Right lung (tissue), 5 donors: ENCODE data around the gene ADNP. TPM values are rescaled to one million over a fixed set of nuclear protein-coding genes. Genes with fewer than 3 reads are reported as not detected.

Source experiments
- DNase-seq, 2 donors: peaks; one replicate each; pipeline ENCODE4 v3.0.0-alpha.2; 2013
- polyA plus RNA-seq, 5 donors: library from polyadenylated mRNA; unstranded; fragments of 120-200 nt; gene quantifications; one replicate each; pipeline versions ENCODE4 v1.2.1 to v1.2.3, GENCODE V29; 2013; ENCODE audit warnings: inconsistent platforms in 1 of 5, low replicate concordance in 1 of 5; ENCODE audit not compliant: insufficient read length in 5 of 5, insufficient read depth in 1 of 5

Gene ADNP
- polyA plus RNA-seq, 5 donors, result 91.9 to 116 (median 107) TPM

GRCh38 chr20:50850721-50851286 is 80.4 kb downstream of the ADNP start:
- DNase-seq, result no peak

- DNase-seq, result no peak
These were observed 82.2 kb downstream of the ADNP start for GRCh38 chr20:50848846-50849673.

GRCh38 chr20:50848341-50848808 is 82.9 kb downstream of the ADNP start:
- peak; percentile 42 to 47 for DNase-seq

- no peak for DNase-seq
These were observed 85.5 kb downstream of the ADNP start for GRCh38 chr20:50845566-50846215.

- no peak for DNase-seq
These were observed 86.7 kb downstream of the ADNP start for GRCh38 chr20:50844430-50845100.

- no peak for DNase-seq
These were observed 87.6 kb downstream of the ADNP start for GRCh38 chr20:50843331-50844276.

- no peak for DNase-seq
These were observed 88.4 kb downstream of the ADNP start for GRCh38 chr20:50842821-50843220.

Other genes starting within 250 kb of the ADNP start
- 1 to 10 TPM; 2.2 to 4.1 (median 3.0) TPM for gene RIPOR3, start 239.9 kb downstream of the ADNP start, polyA plus RNA-seq
- 1 to 10 TPM; 5.2 to 8.3 (median 6.6) TPM for gene PARD6B, start 199.9 kb downstream of the ADNP start, polyA plus RNA-seq
- gene BCAS4, start 136.4 kb downstream of the ADNP start, polyA plus RNA-seq, result 1 to 10 TPM; 7.0 to 8.5 (median 8.0) TPM
- 10 to 100 TPM; 56.1 to 72.1 (median 62.8) TPM for gene DPM1, start 27.1 kb upstream of the ADNP start, polyA plus RNA-seq
- gene MOCS3, start 27.4 kb upstream of the ADNP start, polyA plus RNA-seq, result 1 to 10 TPM; 3.2 to 4.1 (median 3.8) TPM
- 1 to 10 TPM in 2 of 5 donors, under 1 TPM in 3; 0.31 to 1.3 (median 0.70) TPM for gene KCNG1, start 91.7 kb upstream of the ADNP start, polyA plus RNA-seq